Progenitor cell of endocrine pancreas (in vitro differentiated cells): ENCODE data around the gene GOSR1. TPM values are rescaled to one million over a fixed set of nuclear protein-coding genes. Genes with fewer than 3 reads are reported as not detected.
"Not testable (repeated sequence)": the region's sequence is repeated elsewhere in the genome, so short reads cannot be mapped to it uniquely, and the experiment has no call there.

ENCODE experiments used
- DNase-seq: peaks from one replicate; pipeline ENCODE4 v3.0.0; 2021; ENCODE audit warnings: low spot score; ENCODE audit not compliant: unreplicated experiment
- H3K27ac Mint-ChIP-seq: 2 replicates; pipeline ENCODE4 v1.8.0; 2021; ENCODE audit warnings: mild to moderate bottlenecking, moderate library complexity, mixed read lengths
- H3K27me3 Mint-ChIP-seq: 2 replicates; pipeline ENCODE4 v1.8.0; 2021; ENCODE audit warnings: mixed read lengths
- H3K36me3 Mint-ChIP-seq: 2 replicates; pipeline ENCODE4 v1.8.0; 2022; ENCODE audit warnings: mixed read lengths; ENCODE audit not compliant: insufficient read depth
- H3K4me1 Mint-ChIP-seq: 2 replicates; pipeline ENCODE4 v1.8.0; 2021; ENCODE audit warnings: low read depth, mixed read lengths
- H3K4me3 Mint-ChIP-seq: 2 replicates; pipeline ENCODE4 v1.8.0; 2021; ENCODE audit warnings: low read depth, mild to moderate bottlenecking, moderate library complexity, mixed read lengths
- H3K9me3 Mint-ChIP-seq: 2 replicates; pipeline ENCODE4 v1.8.0; 2021; ENCODE audit warnings: low read depth, mixed read lengths
- CTCF ChIP-seq: fragments of 200-600 bp; sonication (generic); IDR thresholded peaks from one replicate; pipeline ENCODE4 v1.5.0; 2021; ENCODE audit warnings: antibody characterized with exemption, mild to moderate bottlenecking; ENCODE audit not compliant: unreplicated experiment
- total RNA-seq: library from RNA; stranded (reverse); gene quantifications from 2 replicates; pipeline ENCODE4 v1.2.1, GENCODE V29; 2021

The GOSR1 gene
- total RNA-seq, 1 donor from 2014 or later: 64.9 TPM

- Mint-ChIP-seq H3K9me3 (no peaks in the 10 kb centered on the region), H3K4me1 (no peaks in the 10 kb centered on the region), H3K27me3 (peaks cover 3% of the 10 kb centered on the region), H3K27ac (no peak overlapping the region), H3K36me3 (no peaks in the 10 kb centered on the region), H3K4me3 (no peak overlapping the region)
- no peak for DNase-seq
- no peak for TF ChIP-seq CTCF
Measured at GRCh38 chr17:30547778-30548573, 70.8 kb downstream of the GOSR1 start.

- H3K9me3 Mint-ChIP-seq, DNase-seq, H3K36me3 Mint-ChIP-seq, H3K4me1 Mint-ChIP-seq, H3K27me3 Mint-ChIP-seq, H3K27ac Mint-ChIP-seq, H3K4me3 Mint-ChIP-seq: not testable (repeated sequence)
Measured at GRCh38 chr17:30549181-30549580, 72.0 kb downstream of the GOSR1 start.

- no peaks in the 10 kb centered on the region for H3K36me3 Mint-ChIP-seq
- no peak for DNase-seq
- no peaks in the 10 kb centered on the region for H3K4me1 Mint-ChIP-seq
- no peak for TF ChIP-seq CTCF
- peaks cover 3% of the 10 kb centered on the region for H3K27me3 Mint-ChIP-seq
- H3K27ac Mint-ChIP-seq: no peak overlapping the region
- H3K9me3 Mint-ChIP-seq: no peaks in the 10 kb centered on the region
- H3K4me3 Mint-ChIP-seq: no peak overlapping the region
Measured at GRCh38 chr17:30549864-30550511, 72.8 kb downstream of the GOSR1 start.

GRCh38 chr17:30550512-30551273, 73.5 kb downstream of the GOSR1 start:
- Mint-ChIP-seq H3K4me3 (no peak overlapping the region), H3K4me1 (no peaks in the 10 kb centered on the region), H3K9me3 (no peaks in the 10 kb centered on the region), H3K27ac (no peak overlapping the region), H3K27me3 (peaks cover 3% of the 10 kb centered on the region), H3K36me3 (no peaks in the 10 kb centered on the region)
- DNase-seq: no peak
- TF ChIP-seq CTCF: no peak

GRCh38 chr17:30551274-30551995, 74.2 kb downstream of the GOSR1 start:
- not testable (repeated sequence) for H3K4me3 Mint-ChIP-seq, H3K9me3 Mint-ChIP-seq, H3K27me3 Mint-ChIP-seq, DNase-seq, H3K4me1 Mint-ChIP-seq, H3K36me3 Mint-ChIP-seq
- peak overlapping the region; percentile 33 for H3K27ac Mint-ChIP-seq

- H3K36me3 Mint-ChIP-seq: no peaks in the 10 kb centered on the region
- no peak overlapping the region for H3K4me3 Mint-ChIP-seq
- TF ChIP-seq CTCF: no peak
- H3K9me3 Mint-ChIP-seq: no peaks in the 10 kb centered on the region
- DNase-seq: no peak
- no peaks in the 10 kb centered on the region for H3K4me1 Mint-ChIP-seq
- peaks cover 6% of the 10 kb centered on the region for H3K27me3 Mint-ChIP-seq
- H3K27ac Mint-ChIP-seq: no peak overlapping the region
Measured at GRCh38 chr17:30551996-30552339, 74.8 kb downstream of the GOSR1 start.
